ENCODE data around the gene OSBP2.

GRCh38 chr22:30801695-30802094 is 107.0 kb downstream of the OSBP2 start:
- TF ChIP-seq POLR2A (IDR thresholded peaks at IDR 0.05) (no peak), CTCF (IDR thresholded peaks at IDR 0.05) (no peak)
